GM23338 (cell line): Measurements from ENCODE around the gene P2RY12. TPM values are rescaled to one million over a fixed set of nuclear protein-coding genes. Genes with fewer than 3 reads are reported as not detected.

Experiments
- ATAC-seq: fragments of 200-7000 bp; cut with Tn5 transposase; 3 replicates; pipeline ENCODE4 v1.9.1; 2020
- DNase-seq: peaks from one replicate; pipeline ENCODE4 v3.0.0-alpha.2; 2015; ENCODE audit warnings: low spot score
- H2AFZ ChIP-seq: fragments of 200-600 bp; sonication (generic); 2 replicates; pipeline ENCODE4 v1.8.0; 2016; ENCODE audit warnings: antibody characterized with exemption, mild to moderate bottlenecking, moderate library complexity
- H3F3A ChIP-seq: fragments of 200-600 bp; sonication (generic); replicated peaks from 2 replicates; pipeline ENCODE4 v1.8.0; 2017; ENCODE audit warnings: antibody characterized with exemption, mixed run types, low read depth
- H3K27ac ChIP-seq: fragments of 200-600 bp; sonication (generic); 2 replicates; pipeline ENCODE4 v1.6.1; 2016; ENCODE audit warnings: low read depth
- H3K27me3 ChIP-seq: fragments of 200-600 bp; sonication (generic); 2 replicates; pipeline ENCODE4 v1.8.0; 2016; ENCODE audit warnings: mild to moderate bottlenecking, mixed run types, moderate library complexity; ENCODE audit not compliant: insufficient read depth
- H3K36me3 ChIP-seq: fragments of 200-600 bp; sonication (generic); 2 replicates; pipeline ENCODE4 v1.8.0; 2016; ENCODE audit warnings: mild to moderate bottlenecking; ENCODE audit not compliant: insufficient read depth
- H3K4me1 ChIP-seq: fragments of 200-600 bp; sonication (generic); 2 replicates; pipeline ENCODE4 v1.8.0; 2016; ENCODE audit warnings: mild to moderate bottlenecking, moderate library complexity; ENCODE audit not compliant: insufficient read depth
- H3K4me2 ChIP-seq: fragments of 200-600 bp; sonication (generic); 2 replicates; pipeline ENCODE4 v1.7.1; 2017; ENCODE audit warnings: mixed run types
- H3K4me3 ChIP-seq: fragments of 200-600 bp; sonication (generic); 2 replicates; pipeline ENCODE4 v1.6.1; 2016; ENCODE audit warnings: mixed run types
- H3K79me2 ChIP-seq: fragments of 200-600 bp; sonication (generic); replicated peaks from 2 replicates; pipeline ENCODE4 v1.8.0; 2017; ENCODE audit warnings: mild to moderate bottlenecking; ENCODE audit not compliant: insufficient read depth
- H3K9me2 ChIP-seq: fragments of 200-600 bp; sonication (generic); 2 replicates; pipeline ENCODE4 v1.8.0; 2017; ENCODE audit not compliant: insufficient read depth
- H4K20me1 ChIP-seq: fragments of 200-600 bp; sonication (generic); replicated peaks from 2 replicates; pipeline ENCODE4 v1.8.0; 2017; ENCODE audit warnings: mild to moderate bottlenecking; ENCODE audit not compliant: insufficient read depth
- H3K27ac Mint-ChIP-seq: 2 replicates; pipeline ENCODE4 v1.8.0; 2020; ENCODE audit warnings: inconsistent platforms, mild to moderate bottlenecking, moderate library complexity, mixed read lengths
- H3K27me3 Mint-ChIP-seq: 3 replicates; pipeline ENCODE4 v1.8.0; 2022; ENCODE audit warnings: low read depth, mild to moderate bottlenecking, moderate library complexity, mixed read lengths, inconsistent platforms; ENCODE audit not compliant: insufficient read depth, poor library complexity
- H3K36me3 Mint-ChIP-seq: 3 replicates; pipeline ENCODE4 v1.8.0; 2021; ENCODE audit warnings: low read depth, mild to moderate bottlenecking, inconsistent platforms, moderate library complexity, mixed read lengths
- H3K4me1 Mint-ChIP-seq: 3 replicates; pipeline ENCODE4 v1.8.0; 2020; ENCODE audit warnings: mild to moderate bottlenecking, inconsistent platforms, mixed read lengths
- H3K4me3 Mint-ChIP-seq: 3 replicates; pipeline ENCODE4 v1.8.0; 2021; ENCODE audit warnings: moderate library complexity, mild to moderate bottlenecking, inconsistent platforms, mixed read lengths
- H3K9me3 Mint-ChIP-seq: 3 replicates; pipeline ENCODE4 v1.8.0; 2020; ENCODE audit warnings: moderate library complexity, mild to moderate bottlenecking, inconsistent platforms, mixed read lengths
- CTCF ChIP-seq, 2 experiments: fragments of 200-600 bp in 1 of 2; sonication (generic) in 1 of 2; conservative IDR thresholded peaks; 2 replicates each; pipeline versions ENCODE4 v1.5.1 to v1.6.1; 2016 to 2017; ENCODE audit warnings: antibody characterized with exemption in 2 of 2, low read depth in 2 of 2, mild to moderate bottlenecking in 2 of 2, moderate library complexity in 1 of 2
- ETS1 ChIP-seq: IDR thresholded peaks from 2 replicates; pipeline ENCODE4 v1.6.1; 2016; ENCODE audit warnings: antibody characterized with exemption
- EZH2 ChIP-seq: fragments of 200-600 bp; sonication (generic); IDR thresholded peaks from one replicate; pipeline ENCODE4 v1.8.0; 2017; ENCODE audit warnings: antibody characterized with exemption, mild to moderate bottlenecking, low read depth; ENCODE audit not compliant: unreplicated experiment
- EZH2phosphoT487 ChIP-seq: fragments of 200-600 bp; sonication (generic); IDR thresholded peaks from one replicate; pipeline ENCODE4 v1.8.1; 2018; ENCODE audit warnings: antibody characterized with exemption; ENCODE audit not compliant: unreplicated experiment
- JUNB ChIP-seq: IDR thresholded peaks from one replicate; pipeline ENCODE4 v1.6.1; 2016; ENCODE audit warnings: antibody characterized with exemption; ENCODE audit not compliant: unreplicated experiment
- NANOG ChIP-seq: IDR thresholded peaks from 2 replicates; pipeline ENCODE4 v1.6.1; 2016; ENCODE audit warnings: antibody characterized with exemption, borderline replicate concordance
- POLR2AphosphoS5 ChIP-seq: IDR thresholded peaks from 2 replicates; pipeline ENCODE4 v1.6.1; 2016; ENCODE audit warnings: antibody characterized with exemption, low read depth
- STAT1 ChIP-seq: IDR thresholded peaks from one replicate; pipeline ENCODE4 v1.6.1; 2016; ENCODE audit warnings: antibody characterized with exemption; ENCODE audit not compliant: unreplicated experiment
- ZNF114 ChIP-seq: fragments of 250-450 bp; sonication (Bioruptor Pico); IDR thresholded peaks from 2 replicates; pipeline ENCODE4 v1.5.0; 2020; ENCODE audit warnings: mild to moderate bottlenecking, moderate library complexity
- ZNF331 ChIP-seq: fragments of 250-450 bp; sonication (Bioruptor Pico); IDR thresholded peaks from 2 replicates; pipeline ENCODE4 v1.5.0; 2020; ENCODE audit warnings: low read depth, mild to moderate bottlenecking, moderate library complexity
- polyA plus RNA-seq: library from polyadenylated mRNA; unstranded; fragments of >200 nt; fragmentation: Nextera tagmentation; extraction: Ambion mirVana; gene quantifications from 2 replicates; pipeline ENCODE4 v1.2.1, GENCODE V29; 2016
- total RNA-seq: library from RNA; depleted of rRNA; stranded (reverse); fragments of >200 nt; shearing (Covaris generic); gene quantifications from 2 replicates; pipeline ENCODE4 v1.2.3, GENCODE V29; 2014
- TF ChIP-seq, protein P1 (sequence below): IDR thresholded peaks from one replicate; pipeline ENCODE4 v1.6.1; 2018; ENCODE audit warnings: antibody characterized with exemption; ENCODE audit not compliant: unreplicated experiment

P2RY12 gene
- total and polyA plus RNA-seq, 2 experiments from 2014 or later, result 1.1 TPM; not detected in 1

- TF ChIP-seq, protein P1, sequence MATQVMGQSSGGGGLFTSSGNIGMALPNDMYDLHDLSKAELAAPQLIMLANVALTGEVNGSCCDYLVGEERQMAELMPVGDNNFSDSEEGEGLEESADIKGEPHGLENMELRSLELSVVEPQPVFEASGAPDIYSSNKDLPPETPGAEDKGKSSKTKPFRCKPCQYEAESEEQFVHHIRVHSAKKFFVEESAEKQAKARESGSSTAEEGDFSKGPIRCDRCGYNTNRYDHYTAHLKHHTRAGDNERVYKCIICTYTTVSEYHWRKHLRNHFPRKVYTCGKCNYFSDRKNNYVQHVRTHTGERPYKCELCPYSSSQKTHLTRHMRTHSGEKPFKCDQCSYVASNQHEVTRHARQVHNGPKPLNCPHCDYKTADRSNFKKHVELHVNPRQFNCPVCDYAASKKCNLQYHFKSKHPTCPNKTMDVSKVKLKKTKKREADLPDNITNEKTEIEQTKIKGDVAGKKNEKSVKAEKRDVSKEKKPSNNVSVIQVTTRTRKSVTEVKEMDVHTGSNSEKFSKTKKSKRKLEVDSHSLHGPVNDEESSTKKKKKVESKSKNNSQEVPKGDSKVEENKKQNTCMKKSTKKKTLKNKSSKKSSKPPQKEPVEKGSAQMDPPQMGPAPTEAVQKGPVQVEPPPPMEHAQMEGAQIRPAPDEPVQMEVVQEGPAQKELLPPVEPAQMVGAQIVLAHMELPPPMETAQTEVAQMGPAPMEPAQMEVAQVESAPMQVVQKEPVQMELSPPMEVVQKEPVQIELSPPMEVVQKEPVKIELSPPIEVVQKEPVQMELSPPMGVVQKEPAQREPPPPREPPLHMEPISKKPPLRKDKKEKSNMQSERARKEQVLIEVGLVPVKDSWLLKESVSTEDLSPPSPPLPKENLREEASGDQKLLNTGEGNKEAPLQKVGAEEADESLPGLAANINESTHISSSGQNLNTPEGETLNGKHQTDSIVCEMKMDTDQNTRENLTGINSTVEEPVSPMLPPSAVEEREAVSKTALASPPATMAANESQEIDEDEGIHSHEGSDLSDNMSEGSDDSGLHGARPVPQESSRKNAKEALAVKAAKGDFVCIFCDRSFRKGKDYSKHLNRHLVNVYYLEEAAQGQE, result no peak
- no peak for TF ChIP-seq ZNF331 (CRISPR knock-in tag)
- no peak for TF ChIP-seq ETS1
- TF ChIP-seq POLR2AphosphoS5, result no peak
- TF ChIP-seq ZNF114 (CRISPR knock-in tag), result no peak
- TF ChIP-seq NANOG, result no peak
- no peak for TF ChIP-seq EZH2phosphoT487
- no peak for TF ChIP-seq EZH2
- TF ChIP-seq CTCF (conservative IDR thresholded peaks at IDR 0.05; ENCODE audit: low read depth in 2 of 2), result no peak
- no peak for TF ChIP-seq STAT1
Measured at GRCh38 chr3:151319628-151320027, 64.9 kb downstream of the P2RY12 start (continued).

- no peaks in the 10 kb centered on the region for H3K36me3 ChIP-seq
- no peak overlapping the region for H3K4me2 ChIP-seq
- no peaks in the 10 kb centered on the region for H3F3A ChIP-seq
- no peak overlapping the region for H3K27ac Mint-ChIP-seq
- H3K9me2 ChIP-seq, result peaks cover 3% of the 10 kb centered on the region; the same call in 1 of the 2 replicates
- no peak overlapping the region for H3K4me3 Mint-ChIP-seq
- peaks cover 38% of the 10 kb centered on the region for H3K4me1 Mint-ChIP-seq
- H3K27me3 Mint-ChIP-seq, result no peaks in the 10 kb centered on the region
- no peaks in the 10 kb centered on the region for H4K20me1 ChIP-seq
- no peaks in the 10 kb centered on the region for H3K9me3 Mint-ChIP-seq
- no peak for ATAC-seq
- peaks cover 4% of the 10 kb centered on the region; the same call in 1 of the 3 replicates for H3K36me3 Mint-ChIP-seq
- no peak overlapping the region for H3K27ac ChIP-seq
- peaks cover 33% of the 10 kb centered on the region for H3K4me1 ChIP-seq
- no peak overlapping the region for H2AFZ ChIP-seq
- H3K27me3 ChIP-seq, result no peaks in the 10 kb centered on the region
- DNase-seq, result no peak
- no peak overlapping the region for H3K4me3 ChIP-seq
- no peaks in the 10 kb centered on the region for H3K79me2 ChIP-seq
- TF ChIP-seq JUNB, result no peak
- no peak for TF ChIP-seq NANOG
- TF ChIP-seq ZNF331 (CRISPR knock-in tag), result no peak
- TF ChIP-seq CTCF (conservative IDR thresholded peaks at IDR 0.05; ENCODE audit: low read depth in 2 of 2), result no peak
- TF ChIP-seq, protein P1, result no peak
- no peak for TF ChIP-seq ETS1
Measured at GRCh38 chr3:151318991-151319390, 65.6 kb downstream of the P2RY12 start.
